Right forelimb (tissue), 1 donor: Measurements from ENCODE around the gene C1orf35.

ENCODE experiments used
- DNase-seq: peaks from one replicate; pipeline ENCODE4 v3.0.0-alpha.2; 2018

The C1orf35 gene

GRCh38 chr1:228102791-228103620, at the start of gene C1orf35:
TSS of gene C1orf35 (minus strand) at chr1:228103325. CDS start at chr1:228103227, 98 bp downstream.
- peak; percentile 96 for DNase-seq

GRCh38 chr1:228152918-228153258, 49.8 kb upstream of the C1orf35 start:
- no peak for DNase-seq

- no peak for DNase-seq
These were observed 49.2 kb upstream of the C1orf35 start for GRCh38 chr1:228152097-228152917.

- DNase-seq = no peak
These were observed 48.2 kb upstream of the C1orf35 start for GRCh38 chr1:228151180-228151925.

- DNase-seq = peak; percentile 87
These were observed 47.5 kb upstream of the C1orf35 start for GRCh38 chr1:228150461-228151179.

GRCh38 chr1:228150120-228150460, 47.0 kb upstream of the C1orf35 start:
- DNase-seq = peak; percentile 45

- DNase-seq = peak; percentile 54
These were observed 46.4 kb upstream of the C1orf35 start, which contains the start of gene GJC2 for GRCh38 chr1:228149406-228150119. TSS of gene GJC2 (plus strand) at chr1:228149930. CDS start at chr1:228157759, 7,829 bp downstream.

GRCh38 chr1:228148935-228149405, 45.8 kb upstream of the C1orf35 start:
- DNase-seq = no peak

- peak; percentile 45 for DNase-seq
These were observed 45.2 kb upstream of the C1orf35 start for GRCh38 chr1:228148196-228148861.

- peak; percentile 32 for DNase-seq
These were observed 44.6 kb upstream of the C1orf35 start for GRCh38 chr1:228147768-228148167.

GRCh38 chr1:228147151-228147693, 44.1 kb upstream of the C1orf35 start:
- no peak for DNase-seq

GRCh38 chr1:228146417-228147150, 43.5 kb upstream of the C1orf35 start:
- DNase-seq = no peak

GRCh38 chr1:228145463-228146416, 42.6 kb upstream of the C1orf35 start:
- no peak for DNase-seq

GRCh38 chr1:228144993-228145343, 41.8 kb upstream of the C1orf35 start:
- DNase-seq = no peak

GRCh38 chr1:228144193-228144992, 41.3 kb upstream of the C1orf35 start:
- no peak for DNase-seq

GRCh38 chr1:228143480-228144192, 40.5 kb upstream of the C1orf35 start:
- DNase-seq = no peak

GRCh38 chr1:228142701-228143136, 39.6 kb upstream of the C1orf35 start:
- no peak for DNase-seq
